Prostate gland (tissue), 2 donors: ENCODE results near the gene TMEM108. TPM values are rescaled to one million over a fixed set of nuclear protein-coding genes. Genes with fewer than 3 reads are reported as not detected.

Experiments
- DNase-seq: peaks from one replicate; pipeline ENCODE4 v3.0.0-alpha.2; 2019; ENCODE audit warnings: low spot score
- H3K27ac ChIP-seq, 2 donors: fragments of 200-600 bp; sonication (generic); 2 replicates each; pipeline ENCODE4 v1.5.1; 2017 to 2019
- H3K27me3 ChIP-seq: fragments of 200-600 bp; sonication (generic); replicated peaks from 2 replicates; pipeline ENCODE4 v1.5.1; 2019; ENCODE audit not compliant: insufficient read depth
- H3K36me3 ChIP-seq, 2 donors: fragments of 200-600 bp; sonication (generic); 1 replicate in 1 of 2; 2 replicates in 1 of 2; pipeline versions ENCODE4 v1.5.1 to v1.8.1; 2017 to 2019
- H3K4me1 ChIP-seq: fragments of 200-600 bp; sonication (generic); replicated peaks from 2 replicates; pipeline ENCODE4 v1.5.1; 2019
- H3K4me3 ChIP-seq, 2 donors: fragments of 200-600 bp; sonication (generic); 2 replicates each; pipeline ENCODE4 v1.5.1; 2017 to 2019
- H3K9me3 ChIP-seq: fragments of 200-600 bp; sonication (generic); 2 replicates; pipeline ENCODE4 v1.5.1; 2017
- POLR2A ChIP-seq: fragments of 450-650 bp; IDR thresholded peaks from one replicate; pipeline ENCODE4 v1.6.1; 2016; ENCODE audit warnings: antibody characterized with exemption, mild to moderate bottlenecking
- POLR2AphosphoS5 ChIP-seq: sonication (generic); formaldehyde crosslinking; IDR thresholded peaks from one replicate; pipeline ENCODE4 v1.6.1; 2017; ENCODE audit warnings: antibody characterized with exemption
- WGBS: methylation state at CpG from one replicate; pipeline ENCODE4 v1.1.5; 2018; 5-methylcytosine and 5-hydroxymethylcytosine counted together
- intact Hi-C: fragments of 100-400 bp; cut with DNase I; formaldehyde crosslinking; loops from one replicate; pipeline ENCODE4 v1.14.2; 2022
- total RNA-seq, 2 donors: library from RNA; depleted of rRNA; stranded (reverse); fragments of >200 nt; gene quantifications; one replicate each; pipeline ENCODE4 v1.1.0, GENCODE V29; 2016
- TF ChIP-seq, protein P1 (sequence below), 4 experiments: fragments of 200-600 bp in 2 of 4; fragments of 450-650 bp in 2 of 4; sonication (generic) in 2 of 4; IDR thresholded peaks; 1 replicate in 3 of 4; 2 replicates in 1 of 4; pipeline ENCODE4 v1.5.1; 2016 to 2019; ENCODE audit warnings: antibody characterized with exemption in 4 of 4, mild to moderate bottlenecking in 2 of 4, moderate library complexity in 2 of 4

The TMEM108 gene
- total RNA-seq, 2 donors from 2014 or later = 8.1 TPM; not detected in 1

DNA sequence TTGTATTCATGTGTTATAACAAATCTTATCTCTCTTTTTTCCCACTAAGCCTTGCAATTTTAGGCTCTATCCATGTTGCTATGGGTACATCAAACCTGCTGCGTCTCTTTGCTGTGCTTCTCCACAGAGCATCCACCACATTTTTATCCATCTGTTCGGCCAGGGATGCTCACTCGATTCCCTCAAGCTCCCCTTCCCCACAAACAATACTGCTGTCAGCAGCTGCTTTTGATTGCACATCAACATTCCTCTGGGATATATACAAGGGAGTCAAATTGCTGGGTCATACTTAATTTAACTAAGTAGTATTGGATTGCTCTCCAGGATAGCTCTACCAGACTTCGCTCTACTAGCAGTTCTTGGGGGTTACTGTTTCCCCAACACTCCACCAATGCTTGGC lies 36.8 kb downstream of the TMEM108 start:
- H3K9me3 ChIP-seq = no peaks in the 10 kb centered on the region
- intact Hi-C loops = no loop called here
- no peaks in the 10 kb centered on the region for H3K36me3 ChIP-seq
- H3K4me3 ChIP-seq = no peak overlapping the region
- no peaks in the 10 kb centered on the region for H3K4me1 ChIP-seq
- H3K27ac ChIP-seq = no peak overlapping the region
- no peak for TF ChIP-seq POLR2A
- TF ChIP-seq, protein P1, sequence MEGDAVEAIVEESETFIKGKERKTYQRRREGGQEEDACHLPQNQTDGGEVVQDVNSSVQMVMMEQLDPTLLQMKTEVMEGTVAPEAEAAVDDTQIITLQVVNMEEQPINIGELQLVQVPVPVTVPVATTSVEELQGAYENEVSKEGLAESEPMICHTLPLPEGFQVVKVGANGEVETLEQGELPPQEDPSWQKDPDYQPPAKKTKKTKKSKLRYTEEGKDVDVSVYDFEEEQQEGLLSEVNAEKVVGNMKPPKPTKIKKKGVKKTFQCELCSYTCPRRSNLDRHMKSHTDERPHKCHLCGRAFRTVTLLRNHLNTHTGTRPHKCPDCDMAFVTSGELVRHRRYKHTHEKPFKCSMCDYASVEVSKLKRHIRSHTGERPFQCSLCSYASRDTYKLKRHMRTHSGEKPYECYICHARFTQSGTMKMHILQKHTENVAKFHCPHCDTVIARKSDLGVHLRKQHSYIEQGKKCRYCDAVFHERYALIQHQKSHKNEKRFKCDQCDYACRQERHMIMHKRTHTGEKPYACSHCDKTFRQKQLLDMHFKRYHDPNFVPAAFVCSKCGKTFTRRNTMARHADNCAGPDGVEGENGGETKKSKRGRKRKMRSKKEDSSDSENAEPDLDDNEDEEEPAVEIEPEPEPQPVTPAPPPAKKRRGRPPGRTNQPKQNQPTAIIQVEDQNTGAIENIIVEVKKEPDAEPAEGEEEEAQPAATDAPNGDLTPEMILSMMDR (IDR thresholded peaks at IDR 0.05) = no peak
- no peak for TF ChIP-seq POLR2AphosphoS5
- 84% methylated on average over 4 of the region's 4 CpGs for WGBS
- DNase-seq = no peak
- no peaks in the 10 kb centered on the region for H3K27me3 ChIP-seq

DNA sequence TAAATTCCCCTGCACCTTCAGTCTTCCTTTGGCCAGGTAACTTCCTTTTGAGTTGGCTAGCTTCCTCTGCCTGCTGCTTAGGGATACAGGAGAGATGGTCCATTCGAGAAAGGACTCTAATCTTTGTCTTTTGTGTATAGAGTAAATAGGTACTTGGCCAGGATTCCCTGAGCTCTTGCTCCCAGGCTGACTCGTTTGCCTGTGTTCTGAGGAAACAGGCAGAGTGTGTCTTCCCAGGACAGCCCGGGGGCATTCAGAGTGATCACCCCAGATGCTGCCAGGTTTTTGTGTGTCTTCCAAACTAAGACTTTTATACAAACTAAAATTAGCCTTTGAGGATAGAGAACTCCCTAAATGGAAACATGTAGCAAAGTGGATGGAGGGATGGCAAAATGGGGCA lies 39.5 kb downstream of the TMEM108 start:
- DNase-seq = peak; percentile 6
- no peaks in the 10 kb centered on the region for H3K9me3 ChIP-seq
- H3K4me3 ChIP-seq = no peak overlapping the region
- WGBS = 9% methylated on average over 3 of the region's 3 CpGs
- no peak for TF ChIP-seq POLR2AphosphoS5
- TF ChIP-seq, protein P1 (IDR thresholded peaks at IDR 0.05) = no peak
- no peak for TF ChIP-seq POLR2A
- no peak overlapping the region for H3K27ac ChIP-seq
- H3K4me1 ChIP-seq = no peaks in the 10 kb centered on the region
- H3K27me3 ChIP-seq = no peaks in the 10 kb centered on the region
- H3K36me3 ChIP-seq = no peaks in the 10 kb centered on the region
- intact Hi-C loops = no loop called here

DNA sequence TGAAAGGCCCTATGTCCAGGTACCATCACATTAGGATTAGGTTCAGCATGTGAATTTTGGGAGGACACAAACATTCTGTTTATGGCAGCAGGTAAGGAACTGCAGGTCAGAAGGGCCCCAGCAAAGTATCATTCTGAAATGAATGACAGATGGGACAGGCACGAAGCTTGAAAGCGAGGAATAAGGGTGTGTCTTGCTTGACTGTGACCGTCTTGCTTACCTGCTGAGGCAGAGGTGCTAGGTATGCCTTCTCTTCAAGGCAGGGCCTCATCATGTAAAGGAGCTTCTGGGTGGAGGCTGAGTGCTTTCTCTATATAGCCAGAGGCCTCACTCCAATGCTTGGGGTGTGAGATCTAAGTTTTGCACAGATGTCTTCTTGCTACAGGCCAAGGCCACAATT lies 41.4 kb downstream of the TMEM108 start:
- intact Hi-C loops = no loop called here
- H3K4me3 ChIP-seq = no peak overlapping the region
- no peaks in the 10 kb centered on the region for H3K36me3 ChIP-seq
- no peaks in the 10 kb centered on the region for H3K27me3 ChIP-seq
- H3K9me3 ChIP-seq = no peaks in the 10 kb centered on the region
- WGBS = 79% methylated on average over 3 of the region's 3 CpGs
- TF ChIP-seq POLR2AphosphoS5 (no peak), POLR2A (no peak)
- TF ChIP-seq, protein P1 (IDR thresholded peaks at IDR 0.05) = no peak
- H3K4me1 ChIP-seq = no peaks in the 10 kb centered on the region
- H3K27ac ChIP-seq = no peak overlapping the region
- no peak for DNase-seq

GRCh38 chr3:133081016-133081415 lies 42.8 kb downstream of the TMEM108 start:
- Histone ChIP-seq H3K4me3 (no peak overlapping the region), H3K36me3 (no peaks in the 10 kb centered on the region), H3K4me1 (no peaks in the 10 kb centered on the region), H3K27ac (no peak overlapping the region), H3K27me3 (no peaks in the 10 kb centered on the region), H3K9me3 (no peaks in the 10 kb centered on the region)
- intact Hi-C loops = no loop called here
- 96% methylated on average over 7 of the region's 7 CpGs for WGBS
- DNase-seq = no peak
- TF ChIP-seq POLR2A = no peak
- TF ChIP-seq, protein P1 (IDR thresholded peaks at IDR 0.05) = no peak
- TF ChIP-seq POLR2AphosphoS5 = no peak

- intact Hi-C loops = no loop called here
- WGBS = 24% methylated on average over 1 of the region's 1 CpG
Measured at GRCh38 chr3:133083395-133083794, 45.2 kb downstream of the TMEM108 start.

More at GRCh38 chr3:133083395-133083794, 45.2 kb downstream of the TMEM108 start:
- Histone ChIP-seq H3K9me3 (no peaks in the 10 kb centered on the region), H3K27ac (no peak overlapping the region), H3K4me1 (no peaks in the 10 kb centered on the region), H3K36me3 (no peaks in the 10 kb centered on the region), H3K4me3 (no peak overlapping the region), H3K27me3 (no peaks in the 10 kb centered on the region)
- DNase-seq = no peak
- TF ChIP-seq POLR2AphosphoS5 = no peak
- TF ChIP-seq, protein P1 (IDR thresholded peaks at IDR 0.05) = no peak
- no peak for TF ChIP-seq POLR2A
